IMR-90 (cell line): ENCODE data around the gene SLC25A25. TPM values are rescaled to one million over a fixed set of nuclear protein-coding genes. Genes with fewer than 3 reads are reported as not detected.

ENCODE experiments used
- ATAC-seq: fragments of 200-7000 bp; cut with Tn5 transposase; 2 replicates; pipeline ENCODE4 v1.9.1; 2020; ENCODE audit warnings: low read depth, mild to moderate bottlenecking, moderate library complexity
- BruUV-seq: library from RNA; stranded (reverse); fragments of 400-500 nt; replicated peaks from 2 replicates; lab custom pipeline; 2021; lab: Mats Ljungman, UMichigan
- CTCF ChIA-PET: fragments of 300-600 bp; formaldehyde crosslinking; extraction: SDS; loops from one replicate; lab custom pipeline; 2021; ENCODE audit warnings: antibody characterized with exemption; lab: Yijun Ruan, JAX
- POLR2A ChIA-PET: fragments of 300-600 bp; sonication (Branson Sonifier 250); formaldehyde crosslinking; loops from one replicate; lab custom pipeline; 2022; ENCODE audit warnings: antibody characterized with exemption; ENCODE audit not compliant: unreplicated experiment; lab: Charles Lee
- DNase-seq: peaks from one replicate; pipeline ENCODE4 v3.0.0; 2013
- H2AFZ ChIP-seq: replicated peaks from 2 replicates; pipeline ENCODE3; 2013; ENCODE audit warnings: low read length, mild to moderate bottlenecking; ENCODE audit not compliant: poor library complexity
- H2AK5ac ChIP-seq: 2 replicates; pipeline ENCODE4 v1.6.1; 2013; ENCODE audit warnings: low read depth, low read length, inconsistent platforms
- H2AK9ac ChIP-seq: replicated peaks from 2 replicates; pipeline ENCODE3; 2013; ENCODE audit warnings: mild to moderate bottlenecking, low read depth, low read length, moderate library complexity; ENCODE audit not compliant: poor library complexity
- H2BK120ac ChIP-seq: 2 replicates; pipeline ENCODE4 v1.6.1; 2013; ENCODE audit warnings: low read depth, low read length, inconsistent platforms
- H2BK15ac ChIP-seq: 3 replicates; pipeline ENCODE4 v1.6.1; 2013; ENCODE audit warnings: low read depth, low read length, inconsistent platforms
- H2BK20ac ChIP-seq: 2 replicates; pipeline ENCODE4 v1.6.1; 2013; ENCODE audit warnings: low read depth, mild to moderate bottlenecking, inconsistent platforms, low read length, moderate library complexity
- H2BK5ac ChIP-seq: 2 replicates; pipeline ENCODE4 v1.6.1; 2013; ENCODE audit warnings: mild to moderate bottlenecking, low read depth, low read length, inconsistent platforms; ENCODE audit not compliant: poor library complexity, severe bottlenecking
- H3K14ac ChIP-seq: replicated peaks from 2 replicates; pipeline ENCODE4 v1.6.1; 2013; ENCODE audit warnings: low read depth, low read length, inconsistent platforms
- H3K18ac ChIP-seq: 2 replicates; pipeline ENCODE4 v1.6.1; 2013; ENCODE audit warnings: low read depth, low read length, control low read depth
- H3K23ac ChIP-seq: 2 replicates; pipeline ENCODE4 v1.6.1; 2013; ENCODE audit warnings: low read depth, low read length, inconsistent platforms
- H3K27ac ChIP-seq: 2 replicates; pipeline ENCODE4 v1.5.1; 2013; ENCODE audit warnings: mild to moderate bottlenecking, control low read depth, low read length; ENCODE audit not compliant: insufficient read depth
- H3K27me3 ChIP-seq: 2 replicates; pipeline ENCODE4 v1.6.1; 2013; ENCODE audit warnings: low read length; ENCODE audit not compliant: control insufficient read depth, insufficient read depth
- H3K36me3 ChIP-seq: 2 replicates; pipeline ENCODE4 v1.6.1; 2013; ENCODE audit warnings: low read length, mixed read lengths; ENCODE audit not compliant: control insufficient read depth, insufficient read depth
- H3K4ac ChIP-seq: 2 replicates; pipeline ENCODE4 v1.6.1; 2013; ENCODE audit warnings: low read depth, low read length, inconsistent platforms
- H3K4me1 ChIP-seq: 2 replicates; pipeline ENCODE4 v1.6.1; 2013; ENCODE audit warnings: low read length, mixed read lengths; ENCODE audit not compliant: control insufficient read depth, insufficient read depth
- H3K4me2 ChIP-seq: 2 replicates; pipeline ENCODE4 v1.6.1; 2013; ENCODE audit warnings: low read depth, mild to moderate bottlenecking, control low read depth, low read length, moderate library complexity
- H3K4me3 ChIP-seq: 2 replicates; pipeline ENCODE4 v1.5.1; 2013; ENCODE audit warnings: low read depth, mild to moderate bottlenecking, control low read depth, low read length, moderate library complexity; ENCODE audit not compliant: insufficient read depth
- H3K56ac ChIP-seq: 2 replicates; pipeline ENCODE4 v1.6.1; 2013; ENCODE audit warnings: low read length, inconsistent platforms; ENCODE audit not compliant: insufficient read depth; ENCODE audit errors: extremely low read depth
- H3K79me1 ChIP-seq, 2 experiments: 2 replicates each; pipeline ENCODE4 v1.6.1; 2013; ENCODE audit warnings: low read length in 2 of 2, inconsistent platforms in 1 of 2, low read depth in 1 of 2
- H3K9ac ChIP-seq: 2 replicates; pipeline ENCODE4 v1.6.1; 2013; ENCODE audit warnings: low read depth, low read length, control low read depth
- H3K9me1 ChIP-seq: 2 replicates; pipeline ENCODE4 v1.6.1; 2013; ENCODE audit warnings: low read length, inconsistent platforms; ENCODE audit not compliant: insufficient read depth
- H3K9me3 ChIP-seq: 2 replicates; pipeline ENCODE4 v1.6.1; 2013; ENCODE audit warnings: low read length; ENCODE audit not compliant: control insufficient read depth, insufficient read depth
- H4K20me1 ChIP-seq: 2 replicates; pipeline ENCODE4 v1.6.1; 2013; ENCODE audit warnings: low read length, inconsistent platforms; ENCODE audit not compliant: insufficient read depth
- H4K5ac ChIP-seq: 2 replicates; pipeline ENCODE4 v1.6.1; 2013; ENCODE audit warnings: mild to moderate bottlenecking, low read depth, low read length, control low read depth
- H4K8ac ChIP-seq, 2 experiments: 2 replicates each; pipeline ENCODE4 v1.6.1; 2013; ENCODE audit warnings: low read depth in 2 of 2, low read length in 2 of 2, control low read depth in 1 of 2, inconsistent platforms in 1 of 2
- H4K91ac ChIP-seq: 2 replicates; pipeline ENCODE4 v1.6.1; 2013; ENCODE audit warnings: low read depth, low read length, inconsistent platforms; ENCODE audit not compliant: insufficient read depth
- MAFK ChIP-seq: IDR thresholded peaks from 2 replicates; pipeline ENCODE4 v1.6.1; 2012; ENCODE audit warnings: low read depth, low read length, improper control_type of control experiment
- whole genome bisulfite sequencing, 2 experiments: methylation state at CpG; one replicate each; pipeline versions ENCODE4 v1.1.5 to v1.1.7; 2013; ENCODE audit warnings: missing lambda C conversion rate in 2 of 2; ENCODE audit not compliant: insufficient read length in 1 of 2; ENCODE audit errors: extremely low coverage in 2 of 2; 5-methylcytosine and 5-hydroxymethylcytosine counted together
- dilution Hi-C: fragments of 300-500 bp; cut with HindIII; formaldehyde crosslinking; loops from one replicate; pipeline ENCODE4 v1.14.3; 2018; ENCODE audit warnings: low sequenced_read_pairs; ENCODE audit not compliant: unreplicated experiment
- in situ Hi-C: fragments of 300-500 bp; cut with MboI; formaldehyde crosslinking; loops from 3 replicates; pipeline ENCODE4 v1.14.3; 2019; ENCODE audit warnings: low sequenced_read_pairs, inconsistent platforms, mixed read lengths
- intact Hi-C: fragments of 100-400 bp; cut with micrococcal nuclease; formaldehyde crosslinking; loops from 2 replicates; pipeline ENCODE4 v1.10.0; 2022
- polyA plus RNA-seq, 3 experiments: library from polyadenylated mRNA; depleted of rRNA; stranded (reverse); fragments of >200 nt; gene quantifications; 2 replicates each; pipeline ENCODE4 v1.2.3, GENCODE V29; 2012; ENCODE audit warnings: low replicate concordance in 1 of 3
- total RNA-seq: library from RNA; depleted of rRNA; stranded (reverse); fragments of >200 nt; gene quantifications from 2 replicates; pipeline ENCODE4 v1.2.3, GENCODE V29; 2012

The SLC25A25 gene
- total and polyA plus RNA-seq, 2 of the 4 experiments (the other 2 are of a cell fraction), result 14.0 to 17.9 TPM

DNA sequence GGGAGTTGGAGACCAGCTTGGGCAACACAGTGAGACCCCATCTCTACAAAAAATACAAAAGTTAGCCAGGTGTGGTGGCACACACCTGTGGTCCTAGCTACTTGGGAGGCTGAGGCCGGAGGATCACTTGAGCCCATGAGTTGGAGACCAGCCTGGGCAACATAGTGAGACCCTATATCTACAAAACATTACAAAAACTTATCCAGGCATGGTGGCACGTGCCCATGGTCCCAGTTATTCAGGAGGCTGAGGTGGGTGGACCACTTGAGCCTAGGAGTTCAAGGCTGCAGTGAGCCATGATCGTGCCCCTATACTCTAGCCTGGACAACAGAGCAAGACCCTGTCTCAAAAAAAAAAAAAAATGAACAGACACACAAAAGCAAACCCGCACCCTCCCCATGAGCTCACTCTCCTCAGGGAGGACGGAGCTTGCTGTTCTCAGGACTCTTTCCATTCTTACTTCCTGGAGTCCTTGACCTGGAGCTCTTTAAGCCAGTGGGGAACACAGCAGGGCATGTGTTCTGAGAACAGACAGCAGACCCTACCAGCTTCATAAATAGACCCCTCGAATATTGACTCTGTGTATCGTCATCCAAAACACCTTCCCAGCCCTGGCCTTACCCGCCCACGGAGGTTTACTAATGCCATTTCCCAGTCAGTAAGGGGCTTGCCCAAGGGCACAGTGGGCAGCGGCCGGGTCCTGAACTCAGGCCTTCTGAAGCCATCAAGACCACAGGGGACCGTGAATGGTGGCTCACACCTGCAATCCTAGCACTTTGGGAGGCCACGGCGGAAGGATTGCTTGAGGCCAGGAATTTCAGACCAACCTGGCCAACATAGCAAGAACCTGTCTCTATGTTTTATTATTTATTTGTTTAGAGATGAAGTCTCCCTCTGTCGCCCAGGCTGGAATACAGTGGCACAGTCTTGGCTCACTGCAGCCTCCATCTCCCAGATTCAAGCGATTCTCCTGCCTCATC lies 48.4 kb downstream of the SLC25A25 start:
- no peak overlapping the region for H3K9ac ChIP-seq
- BruUV-seq, result no TSS peak
- in situ Hi-C loops, result no loop called here

More for the DNA sequence above, 48.4 kb downstream of the SLC25A25 start:
- Histone ChIP-seq H3K9me3 (no peaks in the 10 kb centered on the region), H2AFZ (no peak overlapping the region), H2BK15ac (no peak overlapping the region), H4K20me1 (no peaks in the 10 kb centered on the region), H3K27ac (no peak overlapping the region), H4K91ac (no peak overlapping the region), H4K8ac (no peak overlapping the region), H3K4me1 (no peaks in the 10 kb centered on the region), H3K14ac (no peak overlapping the region), H3K4ac (no peak overlapping the region), H3K9me1 (no peaks in the 10 kb centered on the region), H3K56ac (no peak overlapping the region), H4K5ac (no peak overlapping the region), H3K79me1 (no peaks in the 10 kb centered on the region), H3K4me2 (no peak overlapping the region), H3K4me3 (no peak overlapping the region), H2AK5ac (no peak overlapping the region; the same call in 1 of the 2 replicates), H2BK20ac (no peak overlapping the region), H3K18ac (no peak overlapping the region), H3K27me3 (no peaks in the 10 kb centered on the region), H2BK120ac (no peak overlapping the region), H2AK9ac (no peak overlapping the region), H3K23ac (no peak overlapping the region), H3K36me3 (peaks cover 15% of the 10 kb centered on the region; the same call in 1 of the 2 replicates), H2BK5ac (no peak overlapping the region)
- 93% methylated on average over 6 of the region's 16 CpGs; no CpG with 5 or more reads in 1 of the 2 experiments for WGBS, 2 experiments
- dilution Hi-C loops, result no loop called here
- ChIA-PET CTCF (interaction anchor here (0.7 to 2.0 kb wide), 2 partner anchors 172 to 181 kb away, joined by 3 to 6 read pairs; no protein-coding TSS in a partner anchor), POLR2A (no interaction called here)
- intact Hi-C loops, result loop anchor here (1.0 to 5.0 kb wide), 2 partner anchors 173 to 374 kb away; no protein-coding TSS in a partner anchor
- no peak for ATAC-seq
- DNase-seq, result no peak
- no peak for TF ChIP-seq MAFK
